ENCODE results near the gene TMEM185B.

TMEM185B gene

DNA sequence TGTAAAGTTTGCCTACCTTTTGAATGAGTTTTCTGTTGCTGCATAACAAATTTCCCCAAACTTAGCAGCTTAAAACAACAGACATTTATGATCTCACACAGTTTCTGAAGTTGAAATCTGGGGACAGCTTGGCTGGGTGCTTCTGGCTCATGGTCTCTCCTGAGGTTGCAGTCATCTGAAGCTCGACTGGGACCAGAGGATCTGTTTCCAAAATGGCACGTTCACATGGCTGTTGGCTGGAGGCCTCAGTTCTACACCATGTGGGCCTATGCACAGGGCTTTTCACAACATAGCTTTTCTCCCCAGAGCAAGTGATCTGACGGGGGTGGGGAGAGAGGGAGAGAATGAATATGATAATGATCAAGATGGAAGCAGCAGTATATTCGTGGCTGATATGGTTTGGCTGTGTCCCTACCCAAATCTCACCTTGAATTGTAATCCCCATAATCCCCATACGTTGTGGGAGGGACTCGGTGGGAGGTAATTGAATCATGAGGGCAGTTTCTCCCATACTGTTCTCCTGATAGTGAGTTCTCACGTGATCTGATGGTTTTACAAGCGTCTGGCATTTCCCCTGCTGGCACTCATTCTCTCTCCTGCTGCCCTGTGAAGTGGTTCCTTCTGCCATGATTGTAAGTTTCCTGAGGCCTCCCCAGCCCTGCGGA, 32.9 kb upstream of the TMEM185B start:
- TF ChIP-seq GATA2 (IDR thresholded peaks at IDR 0.05; ENCODE audit: low read depth, low read length) (no peak), GATA3 (IDR thresholded peaks at IDR 0.05; ENCODE audit: low read depth, low read length) (no peak)

- TF ChIP-seq GATA2 (IDR thresholded peaks at IDR 0.05; ENCODE audit: low read depth, low read length): no peak
- TF ChIP-seq GATA3 (IDR thresholded peaks at IDR 0.05; ENCODE audit: low read depth, low read length): no peak
Measured at GRCh38 chr2:120255071-120255470, 31.9 kb upstream of the TMEM185B start.

- no peak for TF ChIP-seq GATA3 (IDR thresholded peaks at IDR 0.05; ENCODE audit: low read depth, low read length)
- no peak for TF ChIP-seq GATA2 (IDR thresholded peaks at IDR 0.05; ENCODE audit: low read depth, low read length)
Measured at GRCh38 chr2:120254178-120254577, 31.0 kb upstream of the TMEM185B start.

DNA sequence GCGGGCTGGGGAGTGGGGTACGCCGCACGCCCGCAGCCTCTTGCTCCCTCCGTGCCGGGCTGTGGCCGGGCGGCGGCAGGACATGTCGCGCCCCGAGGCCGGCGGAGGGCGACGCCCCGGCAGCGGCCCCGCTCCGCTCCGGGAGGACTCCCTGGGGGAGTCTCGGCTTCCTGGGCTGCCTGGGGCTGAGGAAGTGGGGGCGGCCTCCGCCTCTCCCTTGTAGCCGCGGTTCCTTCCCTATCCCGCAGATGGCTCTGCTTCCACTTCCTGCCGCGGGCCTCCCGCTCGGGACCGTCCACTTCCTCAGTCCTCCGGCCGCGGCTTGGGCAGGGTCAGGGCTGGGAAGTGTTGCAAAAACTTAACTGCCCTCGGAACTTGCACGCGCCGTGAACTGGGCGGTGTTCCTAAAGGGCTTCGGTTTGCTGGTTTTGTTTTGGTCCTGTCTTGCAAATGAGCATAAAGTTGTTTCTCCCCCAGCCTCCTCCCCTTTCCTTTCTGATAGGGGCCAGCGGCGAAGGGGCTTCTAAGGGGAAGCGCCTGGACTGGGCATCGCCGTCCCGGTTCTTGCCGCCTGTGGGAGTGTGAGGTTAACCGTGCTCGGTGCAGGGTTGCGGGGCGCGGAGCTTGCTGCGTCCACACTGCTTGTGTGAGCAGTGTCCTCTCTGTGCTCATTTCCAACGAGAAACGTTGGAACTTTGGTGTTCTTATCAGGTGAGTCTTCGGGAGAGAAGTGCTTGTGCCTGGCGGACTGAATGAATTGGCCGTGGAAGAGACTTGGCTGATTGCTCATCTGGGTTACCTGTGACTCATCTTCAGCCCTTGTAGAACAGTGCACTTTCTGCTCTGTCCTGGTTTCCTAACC, 30.1 kb upstream of the TMEM185B start:
- no peak for TF ChIP-seq GATA2 (IDR thresholded peaks at IDR 0.05; ENCODE audit: low read depth, low read length)
- no peak for TF ChIP-seq GATA3 (IDR thresholded peaks at IDR 0.05; ENCODE audit: low read depth, low read length)

DNA sequence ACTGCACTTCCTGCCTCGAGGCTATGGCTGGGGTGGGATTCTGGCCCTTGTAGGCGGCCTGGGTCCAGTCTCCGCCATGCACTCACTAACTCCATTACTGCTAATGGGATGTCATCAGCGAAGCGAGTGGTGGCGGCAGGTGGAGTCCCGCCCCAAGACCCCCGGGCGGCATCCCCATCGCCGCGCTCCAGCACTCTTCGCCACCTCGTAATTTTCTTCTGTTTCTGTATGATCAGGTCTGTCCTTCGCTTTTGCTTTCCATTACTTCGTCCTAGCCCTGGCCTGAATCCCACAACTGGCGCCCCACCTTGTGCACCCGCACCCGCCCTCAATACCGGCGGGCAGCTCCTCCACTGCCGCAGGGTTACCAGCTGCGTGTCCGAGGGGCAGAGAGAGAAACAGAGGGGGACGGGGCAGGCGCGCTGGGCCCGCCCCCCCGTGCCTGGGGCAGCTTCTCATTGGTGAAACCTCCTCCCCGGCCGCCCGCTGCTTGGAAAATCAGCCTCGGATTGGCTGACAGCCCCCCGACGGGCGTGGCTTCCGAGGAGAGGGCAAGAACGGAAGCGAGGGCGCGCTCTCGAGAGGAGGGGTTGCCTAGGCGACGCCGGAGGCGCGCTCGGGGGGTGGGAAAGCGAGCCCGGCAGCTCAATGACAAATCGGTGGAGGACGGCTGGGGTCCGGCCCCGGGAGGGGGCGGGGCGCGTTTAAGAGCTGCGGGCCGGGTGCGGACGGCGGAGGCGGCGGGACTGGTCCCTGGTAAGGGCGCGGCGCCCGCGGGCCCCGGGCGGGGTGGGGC, 29.2 kb upstream of the TMEM185B start, which contains the start of gene RALB:
Gene RALB (plus strand): TSS at position 628 of the 796 bp plus-strand sequence. CDS start 25,813 bp downstream, outside the sequence.
- TF ChIP-seq GATA2 (IDR thresholded peaks at IDR 0.05; ENCODE audit: low read depth, low read length) (no peak), GATA3 (IDR thresholded peaks at IDR 0.05; ENCODE audit: low read depth, low read length) (no peak)

DNA sequence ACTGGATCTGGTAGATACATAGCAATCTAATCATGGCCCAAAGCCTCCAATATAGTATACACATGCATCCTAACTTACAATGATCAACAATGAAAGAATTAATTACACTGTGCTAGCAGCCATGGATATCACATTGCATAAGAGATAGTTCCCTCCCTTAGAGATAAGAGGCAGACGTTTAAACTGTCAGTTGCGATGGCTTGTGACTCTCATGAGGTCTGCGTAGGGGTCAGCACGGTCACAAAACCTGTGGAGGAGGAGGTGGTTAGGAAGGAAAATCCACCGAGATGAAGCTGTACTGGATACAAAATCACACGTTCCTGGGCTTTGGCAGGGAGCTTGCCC, 28.7 kb upstream of the TMEM185B start:
- 0 out of 2 replicates have a peak, but pooled peaks have one; percentile 15 for TF ChIP-seq GATA2 (IDR thresholded peaks at IDR 0.05; ENCODE audit: low read depth, low read length)
- TF ChIP-seq GATA3 (IDR thresholded peaks at IDR 0.05; ENCODE audit: low read depth, low read length): no peak

- TF ChIP-seq GATA2 (IDR thresholded peaks at IDR 0.05; ENCODE audit: low read depth, low read length): no peak
- no peak for TF ChIP-seq GATA3 (IDR thresholded peaks at IDR 0.05; ENCODE audit: low read depth, low read length)
Measured at GRCh38 chr2:120251078-120251477, 27.9 kb upstream of the TMEM185B start.

- TF ChIP-seq GATA3 (IDR thresholded peaks at IDR 0.05; ENCODE audit: low read depth, low read length) (no peak), GATA2 (IDR thresholded peaks at IDR 0.05; ENCODE audit: low read depth, low read length) (no peak)
Measured at GRCh38 chr2:120250640-120251039, 27.4 kb upstream of the TMEM185B start.

- TF ChIP-seq GATA2 (IDR thresholded peaks at IDR 0.05; ENCODE audit: low read depth, low read length): no peak
- no peak for TF ChIP-seq GATA3 (IDR thresholded peaks at IDR 0.05; ENCODE audit: low read depth, low read length)
Measured at GRCh38 chr2:120247851-120248250, 24.7 kb upstream of the TMEM185B start.

GRCh38 chr2:120246546-120247300, 23.5 kb upstream of the TMEM185B start:
- TF ChIP-seq GATA2 (IDR thresholded peaks at IDR 0.05; ENCODE audit: low read depth, low read length) (no peak), GATA3 (IDR thresholded peaks at IDR 0.05; ENCODE audit: low read depth, low read length) (no peak)

- TF ChIP-seq GATA3 (IDR thresholded peaks at IDR 0.05; ENCODE audit: low read depth, low read length): no peak
- no peak for TF ChIP-seq GATA2 (IDR thresholded peaks at IDR 0.05; ENCODE audit: low read depth, low read length)
Measured at GRCh38 chr2:120245520-120246332, 22.5 kb upstream of the TMEM185B start.

DNA sequence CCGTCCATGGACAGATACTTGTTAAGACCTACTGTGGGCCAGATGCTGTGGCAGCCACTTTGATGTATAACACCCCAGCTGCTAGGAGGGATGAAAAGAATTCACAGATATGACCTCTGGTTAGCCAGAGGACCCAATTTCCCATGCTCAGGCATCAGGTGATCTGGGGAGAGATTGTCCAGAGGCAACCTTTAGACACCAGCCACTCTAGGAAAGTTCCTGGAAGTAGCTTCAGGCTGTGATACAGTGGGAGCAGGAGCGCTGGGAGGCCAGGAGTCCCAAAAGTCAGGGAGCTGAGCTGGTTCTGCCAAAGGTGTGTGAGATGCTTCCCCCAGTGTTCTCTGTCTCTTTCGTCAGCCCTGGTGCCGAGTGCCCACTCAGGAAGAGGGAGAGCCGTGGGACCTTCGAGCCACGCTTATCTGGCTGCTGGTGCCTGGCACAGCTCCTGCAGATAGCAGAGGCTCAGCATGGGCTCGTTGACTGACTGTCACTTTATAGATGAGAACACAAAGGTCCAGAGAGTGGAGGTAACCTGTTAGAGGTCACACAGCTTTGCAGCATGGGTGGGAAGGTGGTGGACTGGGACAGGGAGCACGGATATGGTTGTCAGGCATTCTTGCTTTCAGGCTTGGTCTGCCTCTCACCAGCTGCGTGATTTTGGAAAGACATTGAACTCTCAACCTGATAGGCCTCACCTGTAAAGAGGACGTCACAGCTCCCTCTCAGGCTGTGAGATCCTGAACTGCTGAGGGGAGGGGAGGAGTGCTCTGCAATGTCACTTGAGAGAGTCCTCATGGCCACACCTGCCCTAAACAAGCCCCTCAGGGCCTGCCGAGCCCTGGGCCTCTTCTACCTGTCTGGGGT, 21.7 kb upstream of the TMEM185B start:
- no peak for TF ChIP-seq GATA3 (IDR thresholded peaks at IDR 0.05; ENCODE audit: low read depth, low read length)
- TF ChIP-seq GATA2 (IDR thresholded peaks at IDR 0.05; ENCODE audit: low read depth, low read length): no peak

All from SH-SY5Y (cell line).